Measurements from ENCODE around the gene ADAD2.

GRCh38 chr16:84237994-84238750 is 47.2 kb downstream of the ADAD2 start:
- TF ChIP-seq EED (IDR thresholded peaks at IDR 0.05; ENCODE audit: low read depth) = no peak
- TF ChIP-seq HCFC1 (IDR thresholded peaks at IDR 0.05; ENCODE audit: low read length) = no peak
- TF ChIP-seq CEBPZ (IDR thresholded peaks at IDR 0.05; ENCODE audit: low read depth, low read length) = no peak
- no peak for TF ChIP-seq POU2F2 (IDR thresholded peaks at IDR 0.05; ENCODE audit: borderline replicate concordance, low read depth, low read length)
- no peak for TF ChIP-seq POLR2A (IDR thresholded peaks at IDR 0.05; ENCODE audit: low read depth, low read length)
- TF ChIP-seq PRDM15 (CRISPR knock-in tag; IDR thresholded peaks at IDR 0.05) = no peak
- no peak for TF ChIP-seq MXI1 (IDR thresholded peaks at IDR 0.05; ENCODE audit: low read depth, low read length)
- TF ChIP-seq SIN3A (IDR thresholded peaks at IDR 0.05; ENCODE audit: low read depth, low read length) = no peak
- no peak for TF ChIP-seq CTCF (IDR thresholded peaks at IDR 0.05 in 2 of 3, conservative IDR thresholded peaks at IDR 0.05 in 1 of 3; ENCODE audit: control insufficient read depth in 2 of 3, extremely low read depth in 1 of 3, insufficient read depth in 1 of 3, low read depth in 3 of 3, low read length in 3 of 3)
- TF ChIP-seq HDAC2 (IDR thresholded peaks at IDR 0.05) = no peak
- TF ChIP-seq ZBTB33 (IDR thresholded peaks at IDR 0.05) = no peak

Data from GM12878 (cell line).